ENCODE results near the gene ZMAT3.

GRCh38 chr3:179016979-179017670 lies 54.5 kb downstream of the ZMAT3 start:
- no peak for TF ChIP-seq CTCF (IDR thresholded peaks at IDR 0.05)
- TF ChIP-seq POLR2A (IDR thresholded peaks at IDR 0.05), result no peak
